Measurements from ENCODE around the gene CLTC. TPM values are rescaled to one million over a fixed set of nuclear protein-coding genes. Genes with fewer than 3 reads are reported as not detected.

CLTC gene
- total and polyA plus RNA-seq, 2 of the 8 experiments (the other 6 are each of a cell fraction or from before 2014, with no cell fraction given): 175 to 283 TPM

DNA sequence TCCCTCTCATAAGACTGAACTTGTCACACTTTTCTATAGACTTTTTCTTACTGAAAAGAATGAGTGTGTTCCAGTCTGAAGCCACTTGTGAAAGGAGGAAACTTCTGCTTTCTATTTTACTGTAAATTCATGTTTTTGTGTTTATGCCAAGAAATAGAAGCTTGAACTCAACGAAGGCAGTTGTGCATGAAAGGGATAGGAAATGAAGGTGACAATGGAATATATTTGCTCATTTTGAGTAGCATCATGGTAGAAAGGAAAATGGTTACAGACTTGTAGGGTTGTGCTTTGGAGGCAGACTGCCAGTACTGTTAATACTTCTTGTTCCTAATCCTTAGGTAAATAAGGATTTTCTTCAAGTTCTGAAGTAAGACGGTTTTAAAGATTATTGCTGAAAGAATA lies 8.1 kb downstream of the CLTC start:
- Histone ChIP-seq H3K18ac (ENCODE audit: extremely low read depth, low read length) (no peak overlapping the region), H3K23ac (ENCODE audit: insufficient read length) (no peak overlapping the region), H2AK5ac (ENCODE audit: low read depth, low read length) (no peak overlapping the region), H4K8ac (ENCODE audit: extremely low read depth, insufficient read depth, low read length) (no peak overlapping the region), H2BK5ac (ENCODE audit: low read depth, low read length) (no peak overlapping the region), H3K27me3 (replicated peaks in 1 of 4; ENCODE audit: control insufficient read depth in 3 of 4, extremely low read depth in 1 of 4, insufficient read depth in 3 of 4, low read length in 3 of 4) (no peaks in the 10 kb centered on the region), H2BK120ac (replicated peaks; ENCODE audit: low read depth, low read length) (no peak overlapping the region), H4K5ac (ENCODE audit: insufficient read length, low read depth, low read length) (no peak overlapping the region), H3K79me2 (ENCODE audit: control insufficient read depth in 1 of 2, insufficient read depth in 2 of 2, low read length in 2 of 2) (peaks cover 61 to 98% of the 10 kb centered on the region in 2 experiments), H2BK15ac (ENCODE audit: low read length) (no peak overlapping the region), H3K4me1 (replicated peaks in 1 of 4; ENCODE audit: control insufficient read depth in 3 of 4, insufficient read depth in 4 of 4, low read length in 3 of 4) (no peaks in the 10 kb centered on the region), H3K4me2 (ENCODE audit: insufficient read depth in 1 of 2, low read depth in 2 of 2, low read length in 2 of 2) (no peak overlapping the region), H3K23me2 (ENCODE audit: low read depth, low read length) (no peaks in the 10 kb centered on the region), H3K14ac (ENCODE audit: insufficient read length) (no peak overlapping the region), H4K20me1 (replicated peaks in 1 of 2; ENCODE audit: control insufficient read depth in 1 of 2, insufficient read depth in 2 of 2, low read length in 2 of 2) (peaks cover 8 to 9% of the 10 kb centered on the region in 2 experiments), H3K36me3 (ENCODE audit: control insufficient read depth in 2 of 4, insufficient read depth in 4 of 4, low read length in 3 of 4) (peaks cover 0 to 6% (median 0%) of the 10 kb centered on the region in 4 experiments; a peak in 1 of 8 replicates), H3K9ac (replicated peaks in 1 of 4; ENCODE audit: extremely low read depth in 1 of 4, low read depth in 3 of 4, low read length in 3 of 4) (no peak overlapping the region), H3K4ac (replicated peaks; ENCODE audit: insufficient read length, low read depth, low read length) (no peak overlapping the region), H4K91ac (replicated peaks; ENCODE audit: insufficient read length, low read length) (no peak overlapping the region), H3K79me1 (ENCODE audit: low read depth, low read length) (no peaks in the 10 kb centered on the region; the same call in 1 of the 2 replicates), H3K4me3 (ENCODE audit: extremely low read depth in 1 of 4, insufficient read depth in 2 of 4, low read depth in 3 of 4, low read length in 4 of 4) (no peak overlapping the region), H3K9me3 (ENCODE audit: insufficient read depth in 2 of 2, low read depth in 1 of 2, low read length in 1 of 2) (0 out of 4 replicates have a peak, but pooled peaks cover 0 to 4% of the 10 kb centered on the region in 2 experiments), H2BK20ac (ENCODE audit: low read length) (no peak overlapping the region), H2BK12ac (ENCODE audit: low read depth, low read length) (no peak overlapping the region), H3K27ac (ENCODE audit: low read depth, low read length) (no peak overlapping the region), H3K56ac (replicated peaks; ENCODE audit: insufficient read length, low read depth, low read length) (no peak overlapping the region), H2AFZ (ENCODE audit: low read length) (no peak overlapping the region)
- FAIRE-seq (no peak), DNase-seq (ENCODE audit: low read depth in 1 of 2, low spot score in 2 of 2) (no peak)
- CTCF ChIA-PET (ENCODE audit: partially characterized antibody): interaction anchor here (0.5 kb wide), 1 partner anchor 9 kb away, joined by 3 read pairs; no protein-coding TSS in a partner anchor
- POLR2A ChIA-PET (ENCODE audit: partially characterized antibody): no interaction called here
- WGBS, 2 experiments (ENCODE audit: extremely low coverage in 1 of 2, insufficient coverage in 1 of 2, insufficient read length in 1 of 2, insufficient replicate concordance in 2 of 2, low coverage in 1 of 2, low lambda C conversion rate in 2 of 2, missing lambda C conversion rate in 1 of 2): 81% methylated on average over 2 of the region's 2 CpGs; no CpG with 5 or more reads in 1 of the 2 experiments
- TF ChIP-seq FOSL1 (IDR thresholded peaks at IDR 0.05; ENCODE audit: insufficient read depth, low read depth, low read length) (no peak), SP2 (IDR thresholded peaks at IDR 0.05; ENCODE audit: low read length) (no peak), TBP (IDR thresholded peaks at IDR 0.05; ENCODE audit: low read depth, low read length) (no peak), SIRT6 (IDR thresholded peaks at IDR 0.05; ENCODE audit: low read length) (no peak), BRCA1 (IDR thresholded peaks at IDR 0.05; ENCODE audit: low read depth, low read length) (no peak), CTBP2 (IDR thresholded peaks at IDR 0.05; ENCODE audit: borderline replicate concordance, insufficient read depth, insufficient read length, low read length) (no peak)
- TF ChIP-seq, protein P1, sequence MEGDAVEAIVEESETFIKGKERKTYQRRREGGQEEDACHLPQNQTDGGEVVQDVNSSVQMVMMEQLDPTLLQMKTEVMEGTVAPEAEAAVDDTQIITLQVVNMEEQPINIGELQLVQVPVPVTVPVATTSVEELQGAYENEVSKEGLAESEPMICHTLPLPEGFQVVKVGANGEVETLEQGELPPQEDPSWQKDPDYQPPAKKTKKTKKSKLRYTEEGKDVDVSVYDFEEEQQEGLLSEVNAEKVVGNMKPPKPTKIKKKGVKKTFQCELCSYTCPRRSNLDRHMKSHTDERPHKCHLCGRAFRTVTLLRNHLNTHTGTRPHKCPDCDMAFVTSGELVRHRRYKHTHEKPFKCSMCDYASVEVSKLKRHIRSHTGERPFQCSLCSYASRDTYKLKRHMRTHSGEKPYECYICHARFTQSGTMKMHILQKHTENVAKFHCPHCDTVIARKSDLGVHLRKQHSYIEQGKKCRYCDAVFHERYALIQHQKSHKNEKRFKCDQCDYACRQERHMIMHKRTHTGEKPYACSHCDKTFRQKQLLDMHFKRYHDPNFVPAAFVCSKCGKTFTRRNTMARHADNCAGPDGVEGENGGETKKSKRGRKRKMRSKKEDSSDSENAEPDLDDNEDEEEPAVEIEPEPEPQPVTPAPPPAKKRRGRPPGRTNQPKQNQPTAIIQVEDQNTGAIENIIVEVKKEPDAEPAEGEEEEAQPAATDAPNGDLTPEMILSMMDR (IDR thresholded peaks at IDR 0.05; ENCODE audit: control extremely low read depth in 1 of 3, insufficient read depth in 1 of 3, low read depth in 1 of 3, low read length in 3 of 3): no peak
- TF ChIP-seq, protein P2, sequence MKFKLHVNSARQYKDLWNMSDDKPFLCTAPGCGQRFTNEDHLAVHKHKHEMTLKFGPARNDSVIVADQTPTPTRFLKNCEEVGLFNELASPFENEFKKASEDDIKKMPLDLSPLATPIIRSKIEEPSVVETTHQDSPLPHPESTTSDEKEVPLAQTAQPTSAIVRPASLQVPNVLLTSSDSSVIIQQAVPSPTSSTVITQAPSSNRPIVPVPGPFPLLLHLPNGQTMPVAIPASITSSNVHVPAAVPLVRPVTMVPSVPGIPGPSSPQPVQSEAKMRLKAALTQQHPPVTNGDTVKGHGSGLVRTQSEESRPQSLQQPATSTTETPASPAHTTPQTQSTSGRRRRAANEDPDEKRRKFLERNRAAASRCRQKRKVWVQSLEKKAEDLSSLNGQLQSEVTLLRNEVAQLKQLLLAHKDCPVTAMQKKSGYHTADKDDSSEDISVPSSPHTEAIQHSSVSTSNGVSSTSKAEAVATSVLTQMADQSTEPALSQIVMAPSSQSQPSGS (IDR thresholded peaks at IDR 0.05; ENCODE audit: low read length): no peak
- TF ChIP-seq, protein P3, sequence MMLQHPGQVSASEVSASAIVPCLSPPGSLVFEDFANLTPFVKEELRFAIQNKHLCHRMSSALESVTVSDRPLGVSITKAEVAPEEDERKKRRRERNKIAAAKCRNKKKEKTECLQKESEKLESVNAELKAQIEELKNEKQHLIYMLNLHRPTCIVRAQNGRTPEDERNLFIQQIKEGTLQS (IDR thresholded peaks at IDR 0.05; ENCODE audit: insufficient read depth, low read depth, low read length): no peak

Data from H1 (cell line).